CD14-positive monocyte (primary cell): ENCODE results near the gene COMP. TPM values are rescaled to one million over a fixed set of nuclear protein-coding genes. Genes with fewer than 3 reads are reported as not detected.

Source experiments
- DNase-seq, 3 donors: peaks; one replicate each; pipeline ENCODE4 v3.0.0-alpha.2; 2011 to 2022
- H2AFZ ChIP-seq: 2 replicates; pipeline ENCODE4 v1.6.0; 2012; ENCODE audit warnings: mild to moderate bottlenecking, low read depth, low read length, inconsistent platforms; ENCODE audit not compliant: insufficient read depth, poor library complexity, severe bottlenecking
- H3K27ac ChIP-seq, 2 donors: 1 replicate in 1 of 2; 2 replicates in 1 of 2; pipeline ENCODE4 v1.5.1; 2012 to 2013; ENCODE audit warnings: low read length in 2 of 2, control low read depth in 1 of 2, inconsistent platforms in 1 of 2, low read depth in 1 of 2, mild to moderate bottlenecking in 1 of 2
- H3K27me3 ChIP-seq, 2 donors: one replicate each; pipeline versions ENCODE4 v1.6.0 to v1.6.1; 2011 to 2013; ENCODE audit warnings: low read length in 2 of 2; ENCODE audit not compliant: control insufficient read depth in 2 of 2, insufficient read depth in 2 of 2
- H3K36me3 ChIP-seq, 2 donors: replicated peaks in 1 of 2; 1 replicate in 1 of 2; 2 replicates in 1 of 2; pipeline versions ENCODE4 v1.5.1 to v1.6.1; 2012 to 2013; ENCODE audit warnings: low read length in 2 of 2, control low read depth in 1 of 2, inconsistent platforms in 1 of 2, mild to moderate bottlenecking in 1 of 2; ENCODE audit not compliant: insufficient read depth in 2 of 2, control insufficient read depth in 1 of 2
- H3K4me1 ChIP-seq, 2 donors: 1 replicate in 1 of 2; 2 replicates in 1 of 2; pipeline versions ENCODE4 v1.5.1 to v1.6.1; 2012 to 2013; ENCODE audit warnings: low read length in 2 of 2, control low read depth in 1 of 2, inconsistent platforms in 1 of 2, mild to moderate bottlenecking in 1 of 2, moderate library complexity in 1 of 2; ENCODE audit not compliant: insufficient read depth in 2 of 2, control insufficient read depth in 1 of 2
- H3K4me2 ChIP-seq: replicated peaks from 2 replicates; pipeline ENCODE3; 2012; ENCODE audit warnings: low read length, moderate library complexity, mild to moderate bottlenecking; ENCODE audit not compliant: poor library complexity, severe bottlenecking; ENCODE audit errors: extremely low read depth
- H3K4me3 ChIP-seq, 3 experiments: fragments of 200-600 bp in 1 of 3; sonication (generic) in 1 of 3; replicated peaks in 1 of 3; 1 replicate in 2 of 3; 2 replicates in 1 of 3; pipeline ENCODE4 v1.5.1; 2011 to 2013; ENCODE audit warnings: low read length in 3 of 3, mild to moderate bottlenecking in 3 of 3, control low read depth in 2 of 3, low read depth in 2 of 3, inconsistent platforms in 1 of 3, moderate library complexity in 1 of 3
- H3K79me2 ChIP-seq: 2 replicates; pipeline ENCODE4 v1.6.0; 2012; ENCODE audit warnings: mild to moderate bottlenecking, control low read depth, inconsistent platforms, low read length, moderate library complexity; ENCODE audit not compliant: insufficient read depth
- H3K9ac ChIP-seq: 2 replicates; pipeline ENCODE4 v1.6.0; 2017; ENCODE audit warnings: low read length, mild to moderate bottlenecking; ENCODE audit not compliant: insufficient read depth, poor library complexity, severe bottlenecking
- H3K9me3 ChIP-seq, 2 donors: replicated peaks in 1 of 2; 1 replicate in 1 of 2; 2 replicates in 1 of 2; pipeline versions ENCODE4 v1.5.1 to v1.6.1; 2012 to 2013; ENCODE audit warnings: low read length in 2 of 2, control low read depth in 1 of 2; ENCODE audit not compliant: control insufficient read depth in 1 of 2, insufficient read depth in 1 of 2
- H4K20me1 ChIP-seq: 2 replicates; pipeline ENCODE4 v1.6.0; 2012; ENCODE audit warnings: mild to moderate bottlenecking, low read length, control low read depth, moderate library complexity; ENCODE audit not compliant: insufficient read depth
- H3K27ac Mint-ChIP-seq, 7 donors: one replicate each; pipeline ENCODE4 v1.8.0; 2020; ENCODE audit warnings: mild to moderate bottlenecking in 7 of 7, mixed read lengths in 7 of 7, moderate library complexity in 6 of 7, inconsistent platforms in 2 of 7
- H3K27me3 Mint-ChIP-seq, 3 donors: one replicate each; pipeline ENCODE4 v1.8.0; 2021 to 2022; ENCODE audit warnings: low read depth in 3 of 3, mild to moderate bottlenecking in 3 of 3, mixed read lengths in 3 of 3, moderate library complexity in 3 of 3, inconsistent platforms in 1 of 3
- H3K36me3 Mint-ChIP-seq, 2 donors: one replicate each; pipeline ENCODE4 v1.8.0; 2020; ENCODE audit warnings: mixed read lengths in 2 of 2, inconsistent platforms in 1 of 2, mild to moderate bottlenecking in 1 of 2
- H3K4me1 Mint-ChIP-seq: one replicate; pipeline ENCODE4 v1.8.0; 2020; ENCODE audit warnings: mild to moderate bottlenecking, mixed read lengths
- H3K4me3 Mint-ChIP-seq, 2 donors: one replicate each; pipeline ENCODE4 v1.8.0; 2020; ENCODE audit warnings: mild to moderate bottlenecking in 2 of 2, mixed read lengths in 2 of 2, moderate library complexity in 1 of 2
- H3K9me3 Mint-ChIP-seq, 7 donors: one replicate each; pipeline ENCODE4 v1.8.0; 2020 to 2022; ENCODE audit warnings: mixed read lengths in 7 of 7, mild to moderate bottlenecking in 6 of 7, moderate library complexity in 6 of 7, inconsistent platforms in 2 of 7
- WGBS: methylation state at CpG from one replicate; pipeline ENCODE4 v1.1.5; 2013; ENCODE audit warnings: missing lambda C conversion rate; ENCODE audit not compliant: insufficient coverage; 5-methylcytosine and 5-hydroxymethylcytosine counted together
- intact Hi-C, 2 donors: fragments of 100-400 bp; cut with micrococcal nuclease; formaldehyde crosslinking; loops; one replicate each; pipeline versions ENCODE4 v1.15.0 to v1.15.1; 2023
- polyA plus RNA-seq, 3 donors: library from polyadenylated mRNA; depleted of rRNA in 1 of 3; unstranded in 2 of 3; stranded (reverse) in 1 of 3; fragments of 300-500 nt in 2 of 3; fragments of >200 nt in 1 of 3; fragmentation: Illumina TruSeq in 2 of 3; gene quantifications; 1 replicate in 2 of 3; 2 replicates in 1 of 3; pipeline ENCODE4 v1.2.3, GENCODE V29; 2012 to 2021
- TF ChIP-seq, protein P1 (sequence below): fragments of 200-600 bp; IDR thresholded peaks from one replicate; pipeline ENCODE4 v1.8.0; 2022; ENCODE audit warnings: antibody characterized with exemption, mild to moderate bottlenecking

COMP gene
- polyA plus RNA-seq, 3 donors, result not detected

GRCh38 chr19:18833849-18834643, 42.9 kb upstream of the COMP start:
- peaks cover 24 to 39% of the 10 kb centered on the region in 2 donors for H3K4me1 ChIP-seq
- WGBS, result 50% methylated on average over 9 of the region's 18 CpGs
- peak overlapping the region; percentile 89 for H3K9ac ChIP-seq
- H3K27me3 ChIP-seq, result no peaks in the 10 kb centered on the region
- H3K9me3 ChIP-seq, result no peaks in the 10 kb centered on the region
- H3K27ac ChIP-seq, result peak overlapping the region in 1 of 2 donors; percentile 79
- H4K20me1 ChIP-seq, result peaks cover 68% of the 10 kb centered on the region
- H3K4me3 ChIP-seq, result peak overlapping the region; percentile 75 to 90 (median 89)
- peak overlapping the region in 6 of 7 donors; percentile 20 to 88 (median 52) for H3K27ac Mint-ChIP-seq
- H3K4me1 Mint-ChIP-seq, result peaks cover 58% of the 10 kb centered on the region
- H3K4me2 ChIP-seq, result peak overlapping the region; percentile 83
- DNase-seq, result no peak
- no peaks in the 10 kb centered on the region for H3K9me3 Mint-ChIP-seq
- TF ChIP-seq, protein P1, sequence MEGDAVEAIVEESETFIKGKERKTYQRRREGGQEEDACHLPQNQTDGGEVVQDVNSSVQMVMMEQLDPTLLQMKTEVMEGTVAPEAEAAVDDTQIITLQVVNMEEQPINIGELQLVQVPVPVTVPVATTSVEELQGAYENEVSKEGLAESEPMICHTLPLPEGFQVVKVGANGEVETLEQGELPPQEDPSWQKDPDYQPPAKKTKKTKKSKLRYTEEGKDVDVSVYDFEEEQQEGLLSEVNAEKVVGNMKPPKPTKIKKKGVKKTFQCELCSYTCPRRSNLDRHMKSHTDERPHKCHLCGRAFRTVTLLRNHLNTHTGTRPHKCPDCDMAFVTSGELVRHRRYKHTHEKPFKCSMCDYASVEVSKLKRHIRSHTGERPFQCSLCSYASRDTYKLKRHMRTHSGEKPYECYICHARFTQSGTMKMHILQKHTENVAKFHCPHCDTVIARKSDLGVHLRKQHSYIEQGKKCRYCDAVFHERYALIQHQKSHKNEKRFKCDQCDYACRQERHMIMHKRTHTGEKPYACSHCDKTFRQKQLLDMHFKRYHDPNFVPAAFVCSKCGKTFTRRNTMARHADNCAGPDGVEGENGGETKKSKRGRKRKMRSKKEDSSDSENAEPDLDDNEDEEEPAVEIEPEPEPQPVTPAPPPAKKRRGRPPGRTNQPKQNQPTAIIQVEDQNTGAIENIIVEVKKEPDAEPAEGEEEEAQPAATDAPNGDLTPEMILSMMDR, result no peak
- peaks cover 77% of the 10 kb centered on the region for H3K79me2 ChIP-seq
- H2AFZ ChIP-seq, result no peak overlapping the region
- intact Hi-C loops, result no loop called here
- peaks cover 26 to 43% of the 10 kb centered on the region in 2 donors for H3K36me3 Mint-ChIP-seq
- peaks cover 13 to 48% of the 10 kb centered on the region in 2 donors for H3K36me3 ChIP-seq
- peak overlapping the region; percentile 97 to 99 for H3K4me3 Mint-ChIP-seq
- H3K27me3 Mint-ChIP-seq, result peaks cover 5 to 8% (median 6%) of the 10 kb centered on the region in 3 donors

- Histone ChIP-seq H3K4me3 (peak overlapping the region; percentile 75 to 90 (median 89)), H2AFZ (no peak overlapping the region), H4K20me1 (peaks cover 58% of the 10 kb centered on the region), H3K27me3 (no peaks in the 10 kb centered on the region), H3K79me2 (peaks cover 68% of the 10 kb centered on the region), H3K4me2 (peak overlapping the region; percentile 83), H3K4me1 (peaks cover 24 to 39% of the 10 kb centered on the region in 2 donors), H3K9ac (peak overlapping the region; percentile 89), H3K27ac (peak overlapping the region; percentile 49 to 79), H3K36me3 (peaks cover 13 to 41% of the 10 kb centered on the region in 2 donors), H3K9me3 (no peaks in the 10 kb centered on the region)
- TF ChIP-seq, protein P1, result no peak
- Mint-ChIP-seq H3K4me1 (peaks cover 54% of the 10 kb centered on the region), H3K27me3 (peaks cover 6 to 12% (median 11%) of the 10 kb centered on the region in 3 donors), H3K4me3 (peak overlapping the region; percentile 97 to 99), H3K36me3 (peaks cover 23 to 34% of the 10 kb centered on the region in 2 donors), H3K27ac (peak overlapping the region; percentile 87 to 95 (median 91)), H3K9me3 (no peaks in the 10 kb centered on the region)
- DNase-seq, result no peak
- 0% methylated on average over 1 of the region's 9 CpGs for WGBS
- intact Hi-C loops, result no loop called here
Observed at GRCh38 chr19:18833141-18833476, 42.0 kb upstream of the COMP start.
